HEK293T (cell line): ENCODE measurements around the gene HSPB7.

Source experiments
- FOXA1 ChIP-seq: fragments of 450-650 bp; IDR thresholded peaks from 2 replicates; pipeline ENCODE4 v1.6.1; 2016; ENCODE audit warnings: mild to moderate bottlenecking
- FOXM1 ChIP-seq: fragments of 450-650 bp; IDR thresholded peaks from 2 replicates; pipeline ENCODE4 v1.6.1; 2017; ENCODE audit warnings: mild to moderate bottlenecking, borderline replicate concordance

GRCh38 chr1:15994081-15994480 lies 23.8 kb downstream of the HSPB7 start:
- TF ChIP-seq FOXA1 (no peak), FOXM1 (no peak)
